ENCODE results near the gene PEX14.

PEX14 gene

GRCh38 chr1:10599194-10599861 lies 124.6 kb downstream of the PEX14 start:
- DNase-seq = no peak

GRCh38 chr1:10601342-10602070 lies 126.8 kb downstream of the PEX14 start:
- DNase-seq = no peak

GRCh38 chr1:10602936-10603335 lies 128.2 kb downstream of the PEX14 start:
- no peak for DNase-seq

DNA sequence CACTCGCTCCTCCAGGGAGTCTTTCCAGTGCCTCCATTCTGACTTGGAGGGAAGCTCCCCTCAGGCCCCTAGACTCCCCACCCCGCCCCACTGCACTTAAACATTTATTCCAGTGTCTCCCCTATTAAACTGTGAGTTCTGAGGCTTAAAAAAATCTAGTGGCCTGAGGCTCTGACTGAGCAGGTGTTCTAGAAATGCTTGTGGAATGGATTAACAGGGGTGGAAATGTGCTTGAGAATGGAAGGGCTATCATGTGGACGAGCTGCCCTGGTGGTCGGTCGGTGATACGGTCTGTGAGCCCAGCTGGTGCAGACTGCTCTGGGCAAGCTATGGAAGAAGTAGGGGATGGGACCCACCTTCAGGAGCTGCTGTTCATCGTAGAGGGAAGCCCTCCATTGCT lies 130.2 kb downstream of the PEX14 start:
- no peak for DNase-seq

- no peak for DNase-seq
These were observed 131.3 kb downstream of the PEX14 start for GRCh38 chr1:10606064-10606463.

DNA sequence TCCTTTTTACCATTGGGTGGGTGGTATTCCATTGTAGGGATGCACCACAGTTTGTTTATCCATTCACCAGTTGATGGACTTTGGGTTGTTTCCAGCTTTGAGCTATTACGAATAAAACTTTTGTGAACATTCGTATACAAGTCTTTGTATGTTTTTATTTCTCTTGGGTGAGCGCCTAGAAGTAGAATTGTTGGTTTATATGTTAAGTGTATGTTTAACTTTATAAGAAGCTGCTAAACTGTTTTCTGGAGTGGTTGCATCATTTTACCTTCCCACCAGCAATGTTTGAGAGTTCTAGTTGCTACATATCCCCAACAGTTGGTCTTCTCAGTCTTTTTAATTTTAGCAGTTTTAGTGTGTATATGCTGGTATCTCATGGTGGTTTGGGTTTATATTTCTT lies 132.5 kb downstream of the PEX14 start:
- DNase-seq = no peak

DNA sequence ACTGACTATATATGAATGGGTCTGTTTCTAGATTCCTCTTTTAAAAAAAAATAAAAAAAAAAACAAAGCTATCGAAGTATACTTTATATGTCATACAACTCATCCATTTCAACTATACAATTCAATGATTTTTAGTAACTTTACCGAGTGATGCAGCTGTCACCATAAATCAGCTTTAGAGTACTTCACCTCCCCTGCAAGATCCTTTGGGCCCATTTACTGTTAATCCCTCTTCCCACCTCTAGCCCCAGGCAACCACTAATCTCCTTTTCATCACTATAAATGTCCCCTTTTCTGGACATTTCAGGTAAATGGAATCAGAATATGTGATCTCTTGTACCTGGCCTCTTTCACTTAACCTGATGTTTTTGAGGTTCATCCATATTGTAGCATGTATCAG lies 133.9 kb downstream of the PEX14 start:
- no peak for DNase-seq

DNA sequence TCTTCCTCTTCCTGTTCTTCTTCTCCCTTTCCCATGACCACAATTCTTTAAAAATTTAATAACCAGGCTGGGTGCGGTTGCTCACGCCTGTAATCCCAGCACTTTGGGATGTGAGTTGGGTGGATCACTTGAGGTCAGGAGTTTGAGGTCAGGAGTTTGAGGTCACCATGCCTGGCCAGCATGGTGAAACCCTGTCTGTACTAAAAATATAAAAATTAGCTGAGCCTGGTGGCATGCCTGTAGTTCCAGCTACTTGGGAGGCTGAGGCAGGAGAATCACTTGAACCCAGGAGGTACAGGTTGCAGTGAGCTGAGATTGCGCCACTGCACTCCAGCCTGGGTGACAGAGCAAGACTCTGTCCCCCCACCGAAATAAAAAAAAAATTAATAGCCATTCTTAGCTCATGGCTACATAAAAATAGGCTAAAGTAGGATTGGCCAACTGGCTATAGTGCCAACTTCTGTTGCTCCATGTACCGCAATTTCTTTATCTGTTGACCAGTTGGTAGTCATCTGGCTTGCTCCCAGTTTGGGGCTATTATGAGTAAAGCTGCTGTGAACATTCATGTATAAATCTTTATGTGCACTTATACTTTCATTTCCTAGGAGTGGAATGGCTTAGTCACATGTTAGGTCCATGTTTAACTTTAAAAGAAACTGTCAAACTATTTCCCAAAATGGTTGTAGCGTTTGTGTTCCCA lies 136.3 kb downstream of the PEX14 start:
- DNase-seq = no peak

DNA sequence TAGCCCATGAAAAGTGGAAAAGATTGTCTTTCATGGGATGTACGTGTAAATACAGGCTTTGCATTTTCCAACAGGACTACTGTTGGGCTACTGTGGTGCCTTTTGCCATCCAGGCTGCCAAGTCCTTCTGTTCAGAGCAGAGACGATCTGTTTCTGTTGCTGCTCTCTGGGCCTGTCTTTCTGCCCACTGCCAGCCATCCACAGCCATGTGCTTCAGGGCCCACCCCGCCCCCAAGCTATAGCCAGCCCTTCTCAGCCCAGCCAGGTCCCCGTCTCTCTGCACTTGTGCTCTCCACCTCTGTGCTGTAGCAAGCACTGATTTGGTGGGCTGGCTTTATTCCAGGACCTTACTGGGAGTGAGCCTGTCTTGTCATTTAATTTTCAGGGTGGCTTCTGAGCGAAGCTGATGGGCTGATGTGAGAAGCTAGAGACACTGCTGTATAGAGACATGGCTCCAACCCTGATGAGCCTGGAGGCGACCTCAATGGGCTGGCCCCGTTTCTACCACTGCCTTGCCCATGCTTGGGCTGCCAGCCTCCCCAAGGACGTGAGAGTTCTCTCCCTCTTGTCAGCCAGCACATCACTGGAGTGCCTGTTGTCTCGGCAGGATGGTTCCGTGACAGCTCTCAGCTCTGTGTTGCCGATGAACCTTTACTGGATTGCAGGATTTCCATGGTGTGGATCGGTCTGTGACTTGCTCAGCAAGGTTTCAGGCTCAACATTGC lies 137.8 kb downstream of the PEX14 start:
- DNase-seq = no peak

- DNase-seq = no peak
These were observed 138.6 kb downstream of the PEX14 start for GRCh38 chr1:10613340-10613739.

DNA sequence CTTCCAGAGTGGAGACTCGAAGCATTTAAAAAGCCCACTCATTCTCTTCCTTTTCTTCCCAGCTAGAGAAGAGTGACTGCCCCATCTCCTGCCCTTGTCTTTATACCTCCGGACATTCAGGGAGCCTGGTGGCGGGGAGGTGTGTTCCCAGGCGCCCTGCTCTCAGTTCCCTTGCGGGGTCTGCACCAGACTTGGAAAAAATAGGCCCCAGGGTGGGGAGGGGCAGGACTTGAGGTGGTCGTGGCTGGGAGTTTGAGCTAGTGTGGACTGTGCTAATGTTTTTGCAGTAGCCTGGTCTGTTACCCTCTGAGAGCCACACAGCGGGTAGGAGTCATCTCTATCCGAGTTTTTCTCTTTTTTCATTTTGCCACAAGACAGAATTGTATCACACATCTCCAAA lies 139.1 kb downstream of the PEX14 start:
- no peak for DNase-seq

GRCh38 chr1:10614377-10615225 lies 139.9 kb downstream of the PEX14 start:
- no peak for DNase-seq

- DNase-seq = no peak
These were observed 140.6 kb downstream of the PEX14 start for GRCh38 chr1:10615332-10615731.

DNA sequence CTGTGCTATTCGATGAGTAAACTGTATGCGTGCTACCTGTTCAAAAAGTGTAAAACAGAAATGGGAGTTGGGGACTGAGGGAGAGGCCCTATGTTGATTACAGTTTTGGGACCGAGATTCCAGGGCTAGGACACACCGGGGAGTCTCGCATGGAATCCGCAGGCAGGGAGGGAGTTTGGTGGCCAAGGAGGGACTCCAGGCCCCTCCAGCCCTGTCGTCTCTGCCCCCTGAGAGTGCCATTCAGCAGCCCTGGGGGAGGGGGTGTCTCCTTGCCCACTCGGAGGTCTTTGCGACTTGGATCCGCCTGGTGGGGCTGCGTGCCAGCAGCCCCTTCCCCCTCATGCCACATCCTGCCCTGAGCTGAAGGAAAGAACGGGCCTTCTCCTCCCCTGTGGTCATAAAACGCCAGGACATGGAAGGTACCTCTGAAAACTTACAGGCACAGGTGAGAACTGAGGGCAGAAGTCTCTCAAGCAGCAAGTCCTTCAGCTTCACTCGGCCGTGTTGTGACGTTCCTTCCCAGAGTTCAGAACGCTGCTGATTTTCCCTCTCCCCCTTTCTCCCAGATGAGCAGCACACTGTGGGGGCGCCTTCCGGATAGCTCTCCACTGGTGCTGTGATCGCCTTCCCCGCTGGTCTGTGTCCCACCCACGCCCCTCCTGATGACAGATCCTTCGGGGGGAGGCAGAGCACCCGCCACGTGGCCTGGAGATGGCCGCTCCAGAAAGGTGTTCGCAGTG lies 141.4 kb downstream of the PEX14 start:
- DNase-seq = no peak

DNA sequence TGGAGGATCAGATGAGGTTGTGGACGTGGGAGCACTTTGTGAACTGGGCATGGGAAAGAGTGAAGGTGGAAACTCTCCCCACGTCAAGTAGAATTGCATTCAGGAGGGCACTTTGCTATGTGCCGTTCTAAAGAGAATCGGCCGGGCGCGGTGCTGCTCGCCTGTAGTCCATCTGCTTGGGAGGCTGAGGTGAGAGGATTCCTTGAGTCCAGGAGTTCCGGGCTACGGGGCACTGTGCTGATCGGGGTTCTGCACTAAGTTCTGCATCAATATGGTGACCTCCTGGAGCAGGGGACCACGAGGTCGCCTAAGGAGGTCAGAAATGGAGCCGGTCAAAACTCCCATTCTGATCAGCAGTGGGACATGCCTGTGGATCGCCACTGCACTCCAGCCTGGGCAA lies 141.9 kb downstream of the PEX14 start:
- DNase-seq = no peak

DNA sequence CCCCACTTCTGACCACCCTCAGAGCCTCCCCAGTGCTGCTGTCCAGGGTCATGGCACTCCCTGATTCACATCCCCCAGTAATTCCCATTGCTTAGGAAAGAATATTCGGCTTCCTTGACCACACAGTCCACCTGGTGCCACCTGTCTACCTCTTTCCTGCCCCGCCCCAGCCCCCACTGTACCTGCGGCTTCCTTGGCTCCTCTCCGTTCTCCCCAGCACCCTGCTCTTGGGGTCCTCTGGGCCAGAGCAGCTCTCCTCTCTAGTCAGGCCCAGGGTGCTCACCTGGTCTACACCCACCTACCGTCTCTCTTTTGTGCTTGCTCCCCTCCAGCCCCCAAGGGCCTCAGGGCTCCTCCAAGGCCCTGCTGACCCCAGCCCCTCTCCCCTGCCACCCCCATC lies 142.6 kb downstream of the PEX14 start:
- DNase-seq = no peak

DNA sequence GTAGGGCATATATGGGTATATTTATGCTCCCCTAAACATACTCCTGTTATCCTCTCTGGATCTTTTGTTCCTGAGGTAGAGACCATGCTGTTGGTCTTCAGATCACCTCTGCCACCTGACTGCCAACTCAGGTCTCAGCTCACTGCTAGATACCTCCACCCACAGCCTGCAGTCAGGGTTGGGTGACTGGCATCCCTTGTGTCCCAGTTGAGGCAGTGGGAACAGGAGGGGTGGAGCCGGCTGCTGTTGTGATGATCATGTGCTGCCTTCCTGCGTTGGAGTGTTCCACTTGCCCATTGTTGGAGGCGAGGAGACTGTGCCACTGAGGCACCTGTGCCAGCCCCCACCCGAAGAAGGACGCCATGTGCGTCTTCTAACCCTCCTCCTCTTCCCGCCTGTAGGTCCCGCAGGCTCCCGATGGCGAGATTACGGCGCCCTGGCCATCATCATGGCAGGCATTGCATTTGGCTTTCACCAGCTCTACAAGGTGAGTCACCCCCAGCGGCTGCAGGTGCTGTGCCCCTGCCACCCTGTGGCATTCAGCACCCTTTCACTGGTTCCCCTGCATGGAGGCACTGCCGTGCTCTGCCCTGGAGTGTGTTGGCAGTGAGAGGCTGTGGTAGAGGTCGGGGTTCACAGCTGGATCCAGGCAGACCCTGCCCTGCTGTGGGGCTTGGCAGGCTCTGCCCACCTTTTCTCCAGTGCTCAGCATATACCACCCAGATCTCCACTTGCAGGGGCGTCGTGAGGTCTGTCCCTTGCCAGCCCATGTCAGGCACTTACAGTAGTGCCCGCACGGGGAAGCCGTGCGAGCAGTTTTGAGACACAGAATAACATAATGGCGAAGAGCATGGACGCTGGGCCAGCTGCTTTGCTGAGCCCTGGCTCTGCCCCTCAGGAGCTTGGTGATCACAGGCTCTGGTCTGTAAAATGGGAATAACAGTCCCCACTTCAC lies 143.5 kb downstream of the PEX14 start:
- DNase-seq = no peak

DNA sequence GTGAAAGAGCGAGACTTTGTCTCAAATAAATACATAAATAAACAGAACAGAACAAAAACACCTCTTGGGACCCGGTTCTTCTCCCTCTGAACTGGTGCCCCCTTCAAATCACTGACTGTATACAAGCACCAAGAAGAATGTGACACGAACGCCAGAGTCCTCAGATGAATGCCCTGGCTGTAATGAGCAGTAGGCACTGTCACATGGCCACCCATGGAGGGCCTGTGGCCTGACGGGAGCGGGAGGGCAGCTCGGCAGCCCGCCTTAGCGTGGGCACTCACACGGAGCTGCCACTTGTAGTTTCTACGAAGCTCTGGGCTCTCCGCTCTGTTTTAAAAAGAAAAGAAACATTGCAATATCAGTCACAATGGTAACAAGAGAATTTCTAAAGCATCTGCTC lies 146.0 kb downstream of the PEX14 start:
- no peak for DNase-seq

DNA sequence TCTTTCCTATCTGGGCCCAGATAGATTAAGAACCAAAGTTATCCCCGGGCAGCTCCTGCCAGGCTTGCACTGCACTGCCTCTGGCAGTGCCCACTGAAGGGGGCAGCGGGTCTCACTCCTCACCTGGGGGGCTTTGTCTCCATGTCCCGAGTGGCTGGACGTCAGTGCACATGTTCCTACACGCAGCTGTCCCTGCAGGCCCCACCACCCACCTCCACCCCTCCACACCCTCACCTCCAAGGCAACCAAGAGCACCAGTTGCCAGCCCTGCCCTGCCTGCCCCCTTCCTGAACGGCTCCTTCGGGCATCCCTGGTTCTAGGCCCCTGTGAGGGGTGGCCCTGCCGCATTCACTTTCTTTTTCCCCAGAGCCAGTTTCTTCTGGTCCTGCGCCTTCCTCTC lies 147.2 kb downstream of the PEX14 start:
- DNase-seq = no peak

- DNase-seq = no peak
These were observed 148.3 kb downstream of the PEX14 start for GRCh38 chr1:10622910-10623685.

Measured in NCI-H510A (cell line).